CMK (cell line): ENCODE measurements around the gene GOLIM4.

Source experiments
- DNase-seq: peaks from one replicate; pipeline ENCODE4 v3.0.0-alpha.2; 2010; ENCODE audit warnings: low read depth

The GOLIM4 gene

DNA sequence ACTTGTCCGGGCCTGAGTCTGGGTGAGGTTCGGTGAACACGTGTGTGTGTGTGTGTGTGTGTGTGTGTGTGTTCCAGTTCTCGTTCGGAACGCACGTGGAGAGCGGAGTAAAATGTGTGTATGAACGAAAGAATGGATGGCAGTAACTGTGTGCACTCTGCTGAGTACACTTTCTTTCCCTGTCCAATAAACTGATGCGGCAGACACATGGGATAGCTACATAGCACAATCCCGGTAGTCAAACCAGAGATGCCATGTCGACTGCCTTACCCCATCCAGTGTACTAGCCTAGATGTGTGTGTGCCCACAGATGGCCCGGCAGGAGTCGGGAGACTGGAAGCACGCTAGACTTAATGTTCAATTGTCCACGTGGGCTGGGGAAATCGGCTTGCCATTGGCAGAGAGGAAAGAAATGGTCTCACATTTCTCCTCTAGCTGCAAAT is 507 bp upstream of the GOLIM4 start:
- DNase-seq, result no peak

DNA sequence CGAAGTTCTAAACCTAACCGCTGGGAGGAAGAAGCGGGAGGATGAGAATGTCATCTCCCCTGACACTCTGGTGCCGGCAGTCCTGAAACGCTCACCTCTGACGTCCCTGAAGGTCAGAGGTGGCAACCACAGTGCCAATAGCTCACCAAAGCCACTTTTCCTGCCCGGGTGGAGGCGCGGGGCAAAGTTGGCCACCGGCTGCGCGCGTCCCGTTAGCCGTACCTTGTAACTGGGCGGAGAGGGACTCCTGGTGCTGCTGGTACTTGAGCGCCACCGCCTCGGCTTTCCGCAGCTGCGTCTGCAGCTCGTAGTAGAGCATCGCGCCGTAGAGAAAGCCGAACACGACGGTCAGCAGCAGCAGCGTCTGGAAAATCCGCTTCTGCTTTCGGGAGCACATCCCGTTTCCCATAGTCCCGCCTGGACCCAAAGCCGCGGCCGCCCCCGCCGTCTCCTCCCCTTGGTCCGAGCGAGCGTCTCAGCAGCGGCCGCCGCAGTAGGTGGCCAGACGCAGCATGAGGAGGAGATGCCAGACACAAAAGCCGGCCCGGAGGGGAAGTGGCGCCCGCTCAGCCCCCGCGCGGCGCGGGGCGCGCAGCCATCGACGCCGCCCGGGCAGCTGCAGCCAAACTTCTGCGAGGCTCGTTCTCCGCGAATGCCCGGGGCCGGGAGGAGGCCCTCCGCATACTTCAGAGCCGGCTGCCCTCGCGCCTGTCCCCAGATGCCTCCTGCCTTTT is 680 bp downstream of the GOLIM4 start:
- no peak for DNase-seq

GRCh38 chr3:168094580-168094876 is 1.2 kb downstream of the GOLIM4 start:
- DNase-seq, result no peak

- no peak for DNase-seq
Measured at GRCh38 chr3:168093790-168094189, 1.9 kb downstream of the GOLIM4 start.

GRCh38 chr3:168093229-168093628 is 2.5 kb downstream of the GOLIM4 start:
- no peak for DNase-seq

DNA sequence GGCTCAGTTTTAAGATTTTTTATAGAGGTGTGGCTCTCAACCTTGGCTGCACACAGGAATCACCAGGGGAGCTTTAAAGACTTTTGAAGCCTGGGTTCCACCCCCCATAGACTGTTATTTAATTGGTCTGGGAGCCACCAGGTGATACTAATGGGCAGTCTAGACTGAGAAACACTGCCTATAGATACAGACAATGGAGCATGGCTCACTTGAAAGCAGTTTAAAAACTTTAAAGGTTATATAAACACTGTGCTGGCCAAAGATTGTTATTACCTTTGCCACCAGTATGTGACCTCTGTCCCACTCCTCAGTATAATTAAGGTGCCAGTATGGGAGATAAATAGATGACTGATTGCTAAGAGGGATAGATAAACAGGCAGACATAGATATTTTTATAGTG is 3.8 kb downstream of the GOLIM4 start:
- no peak for DNase-seq

GRCh38 chr3:168091302-168091858 is 4.3 kb downstream of the GOLIM4 start:
- DNase-seq, result no peak

DNA sequence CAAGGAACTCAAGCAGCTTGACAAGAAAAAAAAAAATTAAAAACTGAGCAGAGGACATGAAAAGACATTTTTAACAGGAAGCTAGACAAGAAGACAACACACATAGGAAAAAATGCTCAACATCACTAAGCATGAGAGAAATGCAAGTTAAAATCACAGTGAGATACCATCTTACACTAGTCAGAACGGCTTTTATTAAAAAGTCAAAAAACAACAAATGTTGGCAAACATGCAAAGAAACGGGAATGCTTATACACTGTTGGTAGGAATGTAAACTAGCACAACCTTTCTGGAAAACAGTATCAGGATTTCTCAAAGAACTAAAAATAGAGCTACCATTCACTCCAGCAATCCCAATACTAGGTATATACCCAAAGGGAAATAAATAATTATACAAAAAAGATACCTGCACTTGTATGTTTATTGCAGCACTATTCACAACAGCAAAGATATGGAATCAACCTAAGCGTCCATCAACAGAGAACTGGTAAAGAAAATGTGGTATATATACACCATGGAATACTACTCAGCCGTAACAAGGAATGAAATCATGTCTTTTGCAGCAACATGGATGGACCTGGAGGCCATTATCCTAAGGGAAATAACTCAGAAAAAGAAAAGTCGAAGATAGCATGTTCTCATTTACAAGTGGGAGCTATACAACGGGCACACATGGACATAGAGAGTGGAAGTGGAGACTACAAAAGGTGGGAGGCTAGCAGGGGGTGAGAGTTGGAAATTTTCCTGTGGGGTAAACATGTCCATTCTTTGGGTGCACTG is 5.2 kb downstream of the GOLIM4 start:
- DNase-seq, result no peak

DNA sequence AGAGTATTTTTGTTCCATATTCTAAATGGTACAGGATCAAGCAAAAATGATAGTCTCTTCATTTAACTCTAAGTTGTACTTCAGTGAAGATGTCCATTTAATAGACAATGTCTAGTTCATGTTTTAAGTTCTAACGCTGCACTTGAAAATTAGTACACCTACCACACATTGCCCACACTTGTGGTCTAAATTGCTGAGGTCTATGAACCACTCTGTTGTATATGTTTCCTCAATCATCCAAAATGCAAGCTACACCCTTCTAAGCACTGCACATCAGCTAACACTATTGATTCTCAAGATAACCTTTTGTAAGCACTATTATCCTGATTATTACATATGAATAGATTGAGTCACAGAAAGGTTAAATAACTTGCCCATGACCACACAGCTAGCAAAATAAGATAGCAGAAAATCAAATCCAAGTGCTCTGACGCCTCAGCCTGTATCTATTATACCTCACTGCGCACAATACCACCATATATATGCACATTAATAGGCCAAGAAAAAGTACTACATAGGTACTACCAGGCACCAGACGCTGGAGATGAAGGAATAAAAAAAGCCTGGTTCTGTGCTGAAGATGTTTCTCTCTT is 6.4 kb downstream of the GOLIM4 start:
- DNase-seq, result no peak

GRCh38 chr3:168088106-168088720 is 7.5 kb downstream of the GOLIM4 start:
- no peak for DNase-seq

- no peak for DNase-seq
Measured at GRCh38 chr3:168087539-168087938, 8.2 kb downstream of the GOLIM4 start.

- DNase-seq, result no peak
Measured at GRCh38 chr3:168086541-168087260, 9.0 kb downstream of the GOLIM4 start.

- no peak for DNase-seq
Measured at GRCh38 chr3:168085491-168086119, 10.1 kb downstream of the GOLIM4 start.

GRCh38 chr3:168083906-168084305 is 11.8 kb downstream of the GOLIM4 start:
- no peak for DNase-seq

- no peak for DNase-seq
Measured at GRCh38 chr3:168081856-168082255, 13.9 kb downstream of the GOLIM4 start.

- no peak for DNase-seq
Measured at GRCh38 chr3:168081171-168081771, 14.5 kb downstream of the GOLIM4 start.

DNA sequence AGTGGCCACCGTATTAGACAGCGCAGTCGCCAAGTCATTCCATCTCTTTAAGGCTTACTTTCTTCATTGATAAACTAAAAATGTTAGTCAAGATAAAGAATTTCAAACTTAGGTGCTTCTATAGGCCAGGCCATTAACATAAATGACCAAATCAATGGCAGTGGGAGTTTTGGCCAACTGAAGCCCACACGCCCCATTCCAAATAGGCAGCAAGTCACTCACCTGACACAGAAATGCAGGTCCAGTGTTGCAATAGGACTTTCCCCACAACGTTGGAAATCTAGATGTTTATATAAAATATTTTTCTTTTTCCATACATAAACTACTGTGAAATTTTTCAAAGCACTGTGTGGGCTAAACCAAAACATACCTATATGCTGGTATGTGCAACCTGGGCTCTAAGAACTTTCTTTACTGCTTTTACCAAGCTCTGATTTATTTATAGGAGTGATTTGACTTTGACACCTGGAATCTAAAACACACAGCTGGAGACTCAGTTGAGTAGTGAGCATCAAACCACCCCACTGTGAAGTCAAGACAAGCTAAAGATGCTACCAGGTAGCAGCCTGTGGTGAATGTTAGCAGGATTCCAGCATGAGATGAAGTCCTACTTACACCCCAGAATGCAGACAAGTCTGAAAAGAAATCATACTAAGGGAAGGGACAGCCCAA is 15.1 kb downstream of the GOLIM4 start:
- DNase-seq, result no peak

DNA sequence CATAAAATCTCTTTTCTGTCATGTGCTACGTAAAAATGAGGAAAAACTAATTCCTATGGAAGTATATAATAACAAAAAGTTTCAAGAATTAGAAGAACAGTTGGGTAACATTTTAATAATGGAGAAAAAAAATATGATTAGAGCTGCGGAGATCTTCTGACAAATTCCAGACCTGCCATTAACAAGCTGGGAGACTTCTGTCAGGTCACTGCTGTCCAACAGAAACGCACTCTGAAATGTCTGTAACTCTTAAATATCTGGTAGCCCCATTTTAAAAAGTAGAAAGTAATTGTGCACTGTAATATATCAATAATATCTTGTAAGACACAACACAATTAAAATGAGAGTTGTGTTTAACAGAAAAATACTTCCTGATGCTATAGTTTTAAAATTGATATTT is 15.7 kb downstream of the GOLIM4 start:
- no peak for DNase-seq

GRCh38 chr3:168077091-168077490 is 18.6 kb downstream of the GOLIM4 start:
- DNase-seq, result no peak

- no peak for DNase-seq
Measured at GRCh38 chr3:168073842-168074605, 21.7 kb downstream of the GOLIM4 start.
